Measurements from ENCODE around the gene AMACR.
"Not testable (repeated sequence)": the region's sequence is repeated elsewhere in the genome, so short reads cannot be mapped to it uniquely, and the experiment has no call there.

Gene AMACR

GRCh38 chr5:34035756-34036155 lies 27.9 kb upstream of the AMACR start:
- H3K4me3 ChIP-seq (ENCODE audit: low read depth, low read length), result no peak overlapping the region
- no peak for TF ChIP-seq CTCF (IDR thresholded peaks at IDR 0.05; ENCODE audit: low read depth, low read length)

GRCh38 chr5:34034534-34035327 lies 26.9 kb upstream of the AMACR start:
- no peak for TF ChIP-seq CTCF (IDR thresholded peaks at IDR 0.05; ENCODE audit: low read depth, low read length)
- no peak overlapping the region for H3K4me3 ChIP-seq (ENCODE audit: low read depth, low read length)

- TF ChIP-seq CTCF (IDR thresholded peaks at IDR 0.05; ENCODE audit: low read depth, low read length), result no peak
- no peak overlapping the region for H3K4me3 ChIP-seq (ENCODE audit: low read depth, low read length)
Observed at GRCh38 chr5:34031966-34032365, 24.1 kb upstream of the AMACR start.

GRCh38 chr5:34031117-34031516 lies 23.3 kb upstream of the AMACR start:
- no peak for TF ChIP-seq CTCF (IDR thresholded peaks at IDR 0.05; ENCODE audit: low read depth, low read length)
- H3K4me3 ChIP-seq (ENCODE audit: low read depth, low read length), result no peak overlapping the region

- H3K4me3 ChIP-seq (ENCODE audit: low read depth, low read length), result not testable (repeated sequence)
Observed at GRCh38 chr5:34030585-34030984, 22.7 kb upstream of the AMACR start.

GRCh38 chr5:34030048-34030447 lies 22.2 kb upstream of the AMACR start:
- no peak overlapping the region for H3K4me3 ChIP-seq (ENCODE audit: low read depth, low read length)
- TF ChIP-seq CTCF (IDR thresholded peaks at IDR 0.05; ENCODE audit: low read depth, low read length), result no peak

- H3K4me3 ChIP-seq (ENCODE audit: low read depth, low read length), result no peak overlapping the region
- TF ChIP-seq CTCF (IDR thresholded peaks at IDR 0.05; ENCODE audit: low read depth, low read length), result no peak
Observed at GRCh38 chr5:34028349-34028748, 20.5 kb upstream of the AMACR start.
